Effector memory CD4-positive, alpha-beta T cell (primary cell): Measurements from ENCODE around the gene MLLT3.
"Not testable (repeated sequence)": the region's sequence is repeated elsewhere in the genome, so short reads cannot be mapped to it uniquely, and the experiment has no call there.

Experiments used
- DNase-seq, 3 donors: peaks; one replicate each; pipeline ENCODE4 v3.0.0-alpha.2; 2020
- H3K27ac ChIP-seq: 2 replicates; pipeline ENCODE4 v1.7.0; 2013; ENCODE audit warnings: mild to moderate bottlenecking, low read length, moderate library complexity; ENCODE audit not compliant: insufficient read depth, poor library complexity, severe bottlenecking
- H3K27me3 ChIP-seq: replicated peaks from 2 replicates; pipeline ENCODE4 v1.7.0; 2013; ENCODE audit warnings: mild to moderate bottlenecking, low read length; ENCODE audit not compliant: insufficient read depth, control insufficient read depth, poor library complexity, severe bottlenecking
- H3K36me3 ChIP-seq: 2 replicates; pipeline ENCODE4 v1.7.0; 2013; ENCODE audit warnings: mild to moderate bottlenecking, low read length, moderate library complexity; ENCODE audit not compliant: control insufficient read depth, insufficient read depth
- H3K4me1 ChIP-seq: 2 replicates; pipeline ENCODE4 v1.7.0; 2013; ENCODE audit warnings: low read length, mild to moderate bottlenecking; ENCODE audit not compliant: control insufficient read depth, insufficient read depth, poor library complexity, severe bottlenecking
- H3K4me3 ChIP-seq: 2 replicates; pipeline ENCODE4 v1.7.0; 2013; ENCODE audit warnings: low read length, low read depth, mild to moderate bottlenecking; ENCODE audit not compliant: insufficient read depth, poor library complexity, severe bottlenecking
- H3K9me3 ChIP-seq: 2 replicates; pipeline ENCODE4 v1.7.0; 2013; ENCODE audit warnings: mild to moderate bottlenecking, low read length, moderate library complexity; ENCODE audit not compliant: control insufficient read depth

Gene MLLT3

GRCh38 chr9:20599195-20599594 is 23.1 kb downstream of the MLLT3 start:
- no peak overlapping the region for H3K27ac ChIP-seq
- H3K4me3 ChIP-seq = no peak overlapping the region
- H3K27me3 ChIP-seq = no peaks in the 10 kb centered on the region
- no peak for DNase-seq
- no peaks in the 10 kb centered on the region for H3K9me3 ChIP-seq
- peaks cover 3% of the 10 kb centered on the region for H3K4me1 ChIP-seq
- no peaks in the 10 kb centered on the region for H3K36me3 ChIP-seq

- H3K4me3 ChIP-seq = no peak overlapping the region
- DNase-seq = no peak
- no peaks in the 10 kb centered on the region for H3K27me3 ChIP-seq
- H3K9me3 ChIP-seq = no peaks in the 10 kb centered on the region
- H3K36me3 ChIP-seq = no peaks in the 10 kb centered on the region
- H3K4me1 ChIP-seq = peaks cover 3% of the 10 kb centered on the region
- H3K27ac ChIP-seq = no peak overlapping the region
Observed at GRCh38 chr9:20598367-20598766, 23.9 kb downstream of the MLLT3 start.

- Histone ChIP-seq H3K9me3 (no peaks in the 10 kb centered on the region), H3K4me3 (no peak overlapping the region), H3K27ac (no peak overlapping the region), H3K4me1 (peaks cover 3% of the 10 kb centered on the region), H3K27me3 (no peaks in the 10 kb centered on the region), H3K36me3 (no peaks in the 10 kb centered on the region)
- DNase-seq = no peak
Observed at GRCh38 chr9:20597862-20598261, 24.4 kb downstream of the MLLT3 start.

DNA sequence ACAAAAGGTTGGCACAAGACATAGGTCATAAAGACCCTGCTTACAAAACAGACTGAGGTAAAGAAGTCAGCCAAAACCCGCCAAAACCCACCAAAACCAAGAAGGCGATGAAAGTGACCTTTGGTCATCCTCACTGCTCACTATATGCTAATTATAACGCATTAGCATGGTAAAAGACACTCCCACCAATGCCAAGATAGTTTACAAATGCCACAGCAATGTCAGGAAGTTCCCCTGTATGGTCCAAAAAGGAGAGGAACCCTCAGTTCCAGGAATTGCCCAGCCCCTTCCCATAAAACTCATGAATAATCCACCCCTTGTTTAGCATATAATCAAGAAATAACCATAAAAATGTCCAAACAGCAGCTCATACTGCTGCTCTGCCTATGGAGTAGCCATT is 27.7 kb downstream of the MLLT3 start:
- H3K36me3 ChIP-seq = no peaks in the 10 kb centered on the region
- H3K27me3 ChIP-seq = no peaks in the 10 kb centered on the region
- H3K27ac ChIP-seq = no peak overlapping the region
- no peaks in the 10 kb centered on the region for H3K9me3 ChIP-seq
- no peak overlapping the region for H3K4me3 ChIP-seq
- DNase-seq = no peak
- peaks cover 3% of the 10 kb centered on the region for H3K4me1 ChIP-seq

- Histone ChIP-seq H3K4me1 (peaks cover under 1% of the 10 kb centered on the region), H3K36me3 (no peaks in the 10 kb centered on the region), H3K9me3 (no peaks in the 10 kb centered on the region), H3K27ac (no peak overlapping the region), H3K4me3 (no peak overlapping the region), H3K27me3 (no peaks in the 10 kb centered on the region)
- no peak for DNase-seq
Observed at GRCh38 chr9:20593537-20593936, 28.8 kb downstream of the MLLT3 start.

GRCh38 chr9:20593105-20593504 is 29.2 kb downstream of the MLLT3 start:
- no peaks in the 10 kb centered on the region for H3K36me3 ChIP-seq
- DNase-seq = no peak

DNA sequence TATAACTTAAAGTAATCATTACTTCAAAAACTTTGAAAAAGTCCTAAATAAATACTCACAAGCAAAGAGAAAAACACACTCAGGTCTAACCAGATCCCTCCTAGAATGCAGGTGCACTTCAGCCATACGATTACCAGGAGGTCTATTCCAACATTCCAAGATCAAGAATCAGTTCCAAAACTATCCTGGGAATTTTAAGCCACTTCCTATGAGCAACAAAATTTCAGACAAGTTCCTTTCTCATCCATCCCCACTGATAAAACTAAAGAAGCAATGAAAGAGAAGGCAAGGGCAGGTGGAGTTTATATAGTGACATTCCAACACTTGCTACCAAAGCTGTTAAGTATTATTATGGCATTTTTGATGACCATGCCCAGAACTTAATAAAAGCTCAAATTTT is 29.6 kb downstream of the MLLT3 start:
- no peak for DNase-seq
- H3K9me3 ChIP-seq = no peaks in the 10 kb centered on the region
- no peak overlapping the region for H3K27ac ChIP-seq
- H3K27me3 ChIP-seq = no peaks in the 10 kb centered on the region
- H3K4me1 ChIP-seq = no peaks in the 10 kb centered on the region
- no peaks in the 10 kb centered on the region for H3K36me3 ChIP-seq
- no peak overlapping the region for H3K4me3 ChIP-seq

More at GRCh38 chr9:20593105-20593504, 29.2 kb downstream of the MLLT3 start:
- Histone ChIP-seq H3K4me3 (no peak overlapping the region), H3K4me1 (no peaks in the 10 kb centered on the region), H3K27ac (no peak overlapping the region), H3K27me3 (no peaks in the 10 kb centered on the region), H3K9me3 (no peaks in the 10 kb centered on the region)

DNA sequence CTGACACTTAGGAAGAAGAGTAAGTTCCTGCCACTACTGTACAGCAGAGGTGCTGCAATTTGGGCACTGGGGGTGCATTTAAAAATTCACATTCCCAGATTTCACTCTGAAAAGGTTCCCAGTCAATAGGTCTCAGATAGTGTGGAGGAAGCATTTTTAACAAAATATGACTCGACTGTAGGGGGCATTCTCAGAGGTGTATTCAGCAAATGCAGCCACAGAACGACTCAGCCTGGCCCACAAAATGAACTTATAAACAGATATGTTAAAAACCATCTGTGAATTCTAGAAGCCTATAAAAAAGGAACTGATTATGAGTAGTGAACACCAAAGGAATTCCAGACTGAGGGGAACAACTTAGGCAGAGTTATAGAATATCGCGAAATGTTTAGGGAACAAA is 31.1 kb downstream of the MLLT3 start:
- H3K9me3 ChIP-seq = no peaks in the 10 kb centered on the region
- no peaks in the 10 kb centered on the region for H3K27me3 ChIP-seq
- no peak for DNase-seq

DNA sequence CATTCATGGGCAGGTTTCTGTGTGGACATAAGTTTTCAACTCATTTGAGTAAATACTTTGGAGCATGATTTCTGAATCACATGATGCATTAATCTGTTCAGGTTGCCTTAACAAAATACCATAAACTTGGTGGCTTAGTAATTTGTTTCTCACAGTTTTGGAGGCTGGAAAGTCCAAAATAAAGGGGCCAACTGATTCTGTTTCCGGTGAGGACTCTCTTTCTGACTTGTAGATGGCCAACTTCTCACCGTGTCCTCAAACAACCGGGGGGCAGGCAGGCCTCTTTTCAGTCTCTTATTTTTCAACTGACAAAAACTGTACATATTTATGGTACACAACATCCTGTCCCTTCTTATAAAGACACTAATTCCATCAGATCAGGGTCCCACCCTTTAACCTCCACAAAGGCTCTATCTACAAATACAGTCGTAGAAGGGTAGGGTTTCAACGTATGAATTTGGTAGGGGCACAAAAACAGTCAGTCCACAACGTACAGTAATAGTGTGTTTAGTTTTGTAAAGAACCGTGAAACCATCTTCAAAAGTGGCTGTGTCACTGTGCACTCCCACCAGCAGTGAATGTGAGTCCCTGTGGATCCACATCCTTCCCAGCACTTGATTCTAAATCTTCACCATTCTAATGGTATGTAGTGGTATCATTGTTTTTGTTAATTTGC is 37.2 kb downstream of the MLLT3 start:
- DNase-seq = no peak
- no peaks in the 10 kb centered on the region for H3K36me3 ChIP-seq
- H3K27me3 ChIP-seq = no peaks in the 10 kb centered on the region
- no peak overlapping the region for H3K27ac ChIP-seq
- H3K4me3 ChIP-seq = no peak overlapping the region
- H3K9me3 ChIP-seq = no peaks in the 10 kb centered on the region
- H3K4me1 ChIP-seq = no peaks in the 10 kb centered on the region

More for the DNA sequence above, 31.1 kb downstream of the MLLT3 start:
- no peaks in the 10 kb centered on the region for H3K36me3 ChIP-seq
- no peak overlapping the region for H3K27ac ChIP-seq
- no peak overlapping the region for H3K4me3 ChIP-seq
- H3K4me1 ChIP-seq = no peaks in the 10 kb centered on the region

DNA sequence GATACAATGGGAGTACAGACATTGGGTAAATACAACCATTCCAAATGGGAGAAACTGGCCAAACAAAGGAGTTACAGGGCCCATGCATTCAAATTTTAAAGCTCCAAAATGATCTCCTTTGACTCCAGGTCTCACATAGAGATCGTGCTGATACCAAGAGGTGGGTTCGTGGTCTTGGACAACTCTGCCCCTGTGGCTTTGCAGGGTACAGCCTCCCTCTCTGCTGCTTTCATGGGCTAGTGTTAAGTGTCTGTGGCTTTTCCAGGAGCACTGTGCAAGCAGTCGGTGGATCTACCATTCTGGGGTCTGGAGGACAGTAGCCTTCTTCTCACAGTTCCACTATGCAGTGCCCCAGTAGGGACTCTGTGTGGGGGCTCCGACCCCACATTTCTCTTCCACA is 39.2 kb downstream of the MLLT3 start:
- not testable (repeated sequence) for H3K27me3 ChIP-seq, H3K4me1 ChIP-seq, H3K4me3 ChIP-seq

More for the DNA sequence above, 39.2 kb downstream of the MLLT3 start:
- H3K9me3 ChIP-seq, DNase-seq, H3K27ac ChIP-seq, H3K36me3 ChIP-seq: not testable (repeated sequence)
